HG02885 (cell line): ENCODE results near the gene SLC25A26.

ENCODE experiments used
- ATAC-seq: cut with Tn5 transposase; IDR thresholded peaks from one replicate; pipeline ENCODE4 v1.9.1; 2021; ENCODE audit warnings: mild to moderate bottlenecking; ENCODE audit not compliant: unreplicated experiment, poor library complexity

SLC25A26 gene

GRCh38 chr3:66312039-66312438 lies 91.2 kb downstream of the SLC25A26 start:
- ATAC-seq: no peak

GRCh38 chr3:66314455-66314854 lies 93.7 kb downstream of the SLC25A26 start:
- no peak for ATAC-seq

- no peak for ATAC-seq
These were observed 97.1 kb downstream of the SLC25A26 start for GRCh38 chr3:66317750-66318376.

- ATAC-seq: no peak
These were observed 99.6 kb downstream of the SLC25A26 start for GRCh38 chr3:66320390-66320789.

- ATAC-seq: no peak
These were observed 101.6 kb downstream of the SLC25A26 start for GRCh38 chr3:66322436-66322835.

GRCh38 chr3:66326340-66326739 lies 105.5 kb downstream of the SLC25A26 start:
- ATAC-seq: no peak

- no peak for ATAC-seq
These were observed 114.9 kb downstream of the SLC25A26 start for GRCh38 chr3:66335671-66336070.

- ATAC-seq: no peak
These were observed 115.5 kb downstream of the SLC25A26 start for GRCh38 chr3:66336333-66336766.

- ATAC-seq: no peak
These were observed 118.1 kb downstream of the SLC25A26 start for GRCh38 chr3:66338927-66339326.

- ATAC-seq: no peak
These were observed 122.0 kb downstream of the SLC25A26 start for GRCh38 chr3:66342717-66343356.

GRCh38 chr3:66344391-66344811 lies 123.6 kb downstream of the SLC25A26 start:
- no peak for ATAC-seq

GRCh38 chr3:66344848-66345578 lies 124.2 kb downstream of the SLC25A26 start:
- ATAC-seq: no peak

- ATAC-seq: no peak
These were observed 127.9 kb downstream of the SLC25A26 start for GRCh38 chr3:66348704-66349103.

GRCh38 chr3:66350601-66351000 lies 129.8 kb downstream of the SLC25A26 start:
- no peak for ATAC-seq

GRCh38 chr3:66353039-66353438 lies 132.2 kb downstream of the SLC25A26 start:
- ATAC-seq: no peak

- ATAC-seq: no peak
These were observed 132.7 kb downstream of the SLC25A26 start for GRCh38 chr3:66353530-66353929.

- ATAC-seq: no peak
These were observed 133.2 kb downstream of the SLC25A26 start for GRCh38 chr3:66354001-66354400.

GRCh38 chr3:66355394-66355793 lies 134.6 kb downstream of the SLC25A26 start:
- peak; percentile 65 for ATAC-seq

- ATAC-seq: no peak
These were observed 135.2 kb downstream of the SLC25A26 start for GRCh38 chr3:66355997-66356396.

- no peak for ATAC-seq
These were observed 140.6 kb downstream of the SLC25A26 start for GRCh38 chr3:66361356-66361755.

GRCh38 chr3:66362541-66362941 lies 141.7 kb downstream of the SLC25A26 start:
- ATAC-seq: no peak
